CD14-positive monocyte (primary cell): ENCODE data around the gene HSPB3. TPM values are rescaled to one million over a fixed set of nuclear protein-coding genes. Genes with fewer than 3 reads are reported as not detected.
A peak's percentile ranks its signal among the peaks of the same experiment; 100 is the strongest.
"Not testable (repeated sequence)": the region's sequence is repeated elsewhere in the genome, so short reads cannot be mapped to it uniquely, and the experiment has no call there.

Experiments
- DNase-seq, 3 donors: peaks; one replicate each; pipeline ENCODE4 v3.0.0-alpha.2; 2011 to 2022
- H2AFZ ChIP-seq: 2 replicates; pipeline ENCODE4 v1.6.0; 2012; ENCODE audit warnings: mild to moderate bottlenecking, low read depth, low read length, inconsistent platforms; ENCODE audit not compliant: insufficient read depth, poor library complexity, severe bottlenecking
- H3K27ac ChIP-seq, 2 donors: 1 replicate in 1 of 2; 2 replicates in 1 of 2; pipeline ENCODE4 v1.5.1; 2012 to 2013; ENCODE audit warnings: low read length in 2 of 2, control low read depth in 1 of 2, inconsistent platforms in 1 of 2, low read depth in 1 of 2, mild to moderate bottlenecking in 1 of 2
- H3K27me3 ChIP-seq, 2 donors: one replicate each; pipeline versions ENCODE4 v1.6.0 to v1.6.1; 2011 to 2013; ENCODE audit warnings: low read length in 2 of 2; ENCODE audit not compliant: control insufficient read depth in 2 of 2, insufficient read depth in 2 of 2
- H3K36me3 ChIP-seq, 2 donors: replicated peaks in 1 of 2; 1 replicate in 1 of 2; 2 replicates in 1 of 2; pipeline versions ENCODE4 v1.5.1 to v1.6.1; 2012 to 2013; ENCODE audit warnings: low read length in 2 of 2, control low read depth in 1 of 2, inconsistent platforms in 1 of 2, mild to moderate bottlenecking in 1 of 2; ENCODE audit not compliant: insufficient read depth in 2 of 2, control insufficient read depth in 1 of 2
- H3K4me1 ChIP-seq, 2 donors: 1 replicate in 1 of 2; 2 replicates in 1 of 2; pipeline versions ENCODE4 v1.5.1 to v1.6.1; 2012 to 2013; ENCODE audit warnings: low read length in 2 of 2, control low read depth in 1 of 2, inconsistent platforms in 1 of 2, mild to moderate bottlenecking in 1 of 2, moderate library complexity in 1 of 2; ENCODE audit not compliant: insufficient read depth in 2 of 2, control insufficient read depth in 1 of 2
- H3K4me2 ChIP-seq: replicated peaks from 2 replicates; pipeline ENCODE3; 2012; ENCODE audit warnings: low read length, moderate library complexity, mild to moderate bottlenecking; ENCODE audit not compliant: poor library complexity, severe bottlenecking; ENCODE audit errors: extremely low read depth
- H3K4me3 ChIP-seq, 3 experiments: fragments of 200-600 bp in 1 of 3; sonication (generic) in 1 of 3; replicated peaks in 1 of 3; 1 replicate in 2 of 3; 2 replicates in 1 of 3; pipeline ENCODE4 v1.5.1; 2011 to 2013; ENCODE audit warnings: low read length in 3 of 3, mild to moderate bottlenecking in 3 of 3, control low read depth in 2 of 3, low read depth in 2 of 3, inconsistent platforms in 1 of 3, moderate library complexity in 1 of 3
- H3K79me2 ChIP-seq: 2 replicates; pipeline ENCODE4 v1.6.0; 2012; ENCODE audit warnings: mild to moderate bottlenecking, control low read depth, inconsistent platforms, low read length, moderate library complexity; ENCODE audit not compliant: insufficient read depth
- H3K9ac ChIP-seq: 2 replicates; pipeline ENCODE4 v1.6.0; 2017; ENCODE audit warnings: low read length, mild to moderate bottlenecking; ENCODE audit not compliant: insufficient read depth, poor library complexity, severe bottlenecking
- H3K9me3 ChIP-seq, 2 donors: replicated peaks in 1 of 2; 1 replicate in 1 of 2; 2 replicates in 1 of 2; pipeline versions ENCODE4 v1.5.1 to v1.6.1; 2012 to 2013; ENCODE audit warnings: low read length in 2 of 2, control low read depth in 1 of 2; ENCODE audit not compliant: control insufficient read depth in 1 of 2, insufficient read depth in 1 of 2
- H4K20me1 ChIP-seq: 2 replicates; pipeline ENCODE4 v1.6.0; 2012; ENCODE audit warnings: mild to moderate bottlenecking, low read length, control low read depth, moderate library complexity; ENCODE audit not compliant: insufficient read depth
- H3K27ac Mint-ChIP-seq, 7 donors: one replicate each; pipeline ENCODE4 v1.8.0; 2020; ENCODE audit warnings: mild to moderate bottlenecking in 7 of 7, mixed read lengths in 7 of 7, moderate library complexity in 6 of 7, inconsistent platforms in 2 of 7
- H3K27me3 Mint-ChIP-seq, 3 donors: one replicate each; pipeline ENCODE4 v1.8.0; 2021 to 2022; ENCODE audit warnings: low read depth in 3 of 3, mild to moderate bottlenecking in 3 of 3, mixed read lengths in 3 of 3, moderate library complexity in 3 of 3, inconsistent platforms in 1 of 3
- H3K36me3 Mint-ChIP-seq, 2 donors: one replicate each; pipeline ENCODE4 v1.8.0; 2020; ENCODE audit warnings: mixed read lengths in 2 of 2, inconsistent platforms in 1 of 2, mild to moderate bottlenecking in 1 of 2
- H3K4me1 Mint-ChIP-seq: one replicate; pipeline ENCODE4 v1.8.0; 2020; ENCODE audit warnings: mild to moderate bottlenecking, mixed read lengths
- H3K4me3 Mint-ChIP-seq, 2 donors: one replicate each; pipeline ENCODE4 v1.8.0; 2020; ENCODE audit warnings: mild to moderate bottlenecking in 2 of 2, mixed read lengths in 2 of 2, moderate library complexity in 1 of 2
- H3K9me3 Mint-ChIP-seq, 7 donors: one replicate each; pipeline ENCODE4 v1.8.0; 2020 to 2022; ENCODE audit warnings: mixed read lengths in 7 of 7, mild to moderate bottlenecking in 6 of 7, moderate library complexity in 6 of 7, inconsistent platforms in 2 of 7
- CTCF ChIP-seq: fragments of 200-600 bp; IDR thresholded peaks from one replicate; pipeline ENCODE4 v1.8.0; 2022; ENCODE audit warnings: antibody characterized with exemption, mild to moderate bottlenecking
- WGBS: methylation state at CpG from one replicate; pipeline ENCODE4 v1.1.5; 2013; ENCODE audit warnings: missing lambda C conversion rate; ENCODE audit not compliant: insufficient coverage; 5-methylcytosine and 5-hydroxymethylcytosine counted together
- intact Hi-C, 2 donors: fragments of 100-400 bp; cut with micrococcal nuclease; formaldehyde crosslinking; loops; one replicate each; pipeline versions ENCODE4 v1.15.0 to v1.15.1; 2023
- polyA plus RNA-seq, 3 donors: library from polyadenylated mRNA; depleted of rRNA in 1 of 3; unstranded in 2 of 3; stranded (reverse) in 1 of 3; fragments of 300-500 nt in 2 of 3; fragments of >200 nt in 1 of 3; fragmentation: Illumina TruSeq in 2 of 3; gene quantifications; 1 replicate in 2 of 3; 2 replicates in 1 of 3; pipeline ENCODE4 v1.2.3, GENCODE V29; 2012 to 2021

HSPB3 gene
- polyA plus RNA-seq, 3 donors: not detected

GRCh38 chr5:54489648-54489979 is 34.1 kb downstream of the HSPB3 start:
- H3K4me1 Mint-ChIP-seq, H3K4me2 ChIP-seq, H3K36me3 ChIP-seq, H3K4me3 ChIP-seq, H3K27me3 ChIP-seq, H3K27ac ChIP-seq, H4K20me1 ChIP-seq, H3K4me1 ChIP-seq, H2AFZ ChIP-seq, H3K9me3 ChIP-seq, DNase-seq, H3K9ac ChIP-seq, H3K79me2 ChIP-seq, H3K9me3 Mint-ChIP-seq, H3K27me3 Mint-ChIP-seq, H3K36me3 Mint-ChIP-seq, H3K27ac Mint-ChIP-seq, H3K4me3 Mint-ChIP-seq: not testable (repeated sequence)
- WGBS: no CpG with 5 or more reads among the region's 2 CpGs
- intact Hi-C loops: loop anchor here in 1 of 2 donors (10.0 kb wide), 1 partner anchor 245 kb away; no protein-coding TSS in a partner anchor
- peak; percentile 46 for TF ChIP-seq CTCF

- no peak for TF ChIP-seq CTCF
- peaks cover 7% of the 10 kb centered on the region for H3K4me1 Mint-ChIP-seq
- H3K27ac Mint-ChIP-seq: no peak overlapping the region
- no peaks in the 10 kb centered on the region for H3K36me3 Mint-ChIP-seq
- Histone ChIP-seq H3K4me3 (no peak overlapping the region), H3K36me3 (no peaks in the 10 kb centered on the region), H3K27ac (no peak overlapping the region), H3K27me3 (peaks cover 0 to 2% of the 10 kb centered on the region in 2 donors), H3K79me2 (no peaks in the 10 kb centered on the region), H3K4me1 (no peaks in the 10 kb centered on the region), H3K9me3 (no peaks in the 10 kb centered on the region), H3K4me2 (no peak overlapping the region), H2AFZ (no peak overlapping the region), H3K9ac (no peak overlapping the region), H4K20me1 (no peaks in the 10 kb centered on the region)
- DNase-seq: no peak
- H3K27me3 Mint-ChIP-seq: peaks cover 2 to 5% (median 4%) of the 10 kb centered on the region in 3 donors
- no CpG with 5 or more reads among the region's 1 CpG for WGBS
- no peak overlapping the region for H3K4me3 Mint-ChIP-seq
- intact Hi-C loops: no loop called here
- H3K9me3 Mint-ChIP-seq: peaks cover 0 to 7% (median 0%) of the 10 kb centered on the region in 7 donors
Measured at GRCh38 chr5:54491326-54491725, 35.8 kb downstream of the HSPB3 start.
